ENCODE results near the gene PZP. TPM values are rescaled to one million over a fixed set of nuclear protein-coding genes. Genes with fewer than 3 reads are reported as not detected.

The PZP gene
- total RNA-seq, 1 donor = not detected

DNA sequence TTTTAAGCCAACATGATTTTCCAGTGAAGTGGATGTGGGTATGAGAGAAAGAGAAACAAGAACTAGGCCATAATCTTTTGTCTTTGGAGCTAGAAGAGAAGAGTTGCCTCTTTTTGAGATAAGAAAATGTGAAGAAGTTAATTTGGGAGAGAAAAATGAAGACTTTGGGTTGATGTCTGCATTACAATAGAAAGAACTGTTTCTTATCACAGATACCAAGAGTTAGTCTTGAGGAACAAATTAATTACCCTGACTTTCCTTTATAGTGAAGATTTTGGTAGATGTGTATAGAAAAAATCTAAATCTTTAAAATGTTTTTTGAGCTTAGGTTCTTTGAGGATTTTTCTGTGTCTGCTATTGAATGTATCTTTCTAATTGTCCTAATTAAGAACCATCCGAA, 96.7 kb downstream of the PZP start:
- no peak overlapping the region for H3K4me3 ChIP-seq (ENCODE audit: low read depth, low read length)
- TF ChIP-seq, protein P1, sequence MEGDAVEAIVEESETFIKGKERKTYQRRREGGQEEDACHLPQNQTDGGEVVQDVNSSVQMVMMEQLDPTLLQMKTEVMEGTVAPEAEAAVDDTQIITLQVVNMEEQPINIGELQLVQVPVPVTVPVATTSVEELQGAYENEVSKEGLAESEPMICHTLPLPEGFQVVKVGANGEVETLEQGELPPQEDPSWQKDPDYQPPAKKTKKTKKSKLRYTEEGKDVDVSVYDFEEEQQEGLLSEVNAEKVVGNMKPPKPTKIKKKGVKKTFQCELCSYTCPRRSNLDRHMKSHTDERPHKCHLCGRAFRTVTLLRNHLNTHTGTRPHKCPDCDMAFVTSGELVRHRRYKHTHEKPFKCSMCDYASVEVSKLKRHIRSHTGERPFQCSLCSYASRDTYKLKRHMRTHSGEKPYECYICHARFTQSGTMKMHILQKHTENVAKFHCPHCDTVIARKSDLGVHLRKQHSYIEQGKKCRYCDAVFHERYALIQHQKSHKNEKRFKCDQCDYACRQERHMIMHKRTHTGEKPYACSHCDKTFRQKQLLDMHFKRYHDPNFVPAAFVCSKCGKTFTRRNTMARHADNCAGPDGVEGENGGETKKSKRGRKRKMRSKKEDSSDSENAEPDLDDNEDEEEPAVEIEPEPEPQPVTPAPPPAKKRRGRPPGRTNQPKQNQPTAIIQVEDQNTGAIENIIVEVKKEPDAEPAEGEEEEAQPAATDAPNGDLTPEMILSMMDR (IDR thresholded peaks at IDR 0.05; ENCODE audit: insufficient read depth, low read depth, low read length) = no peak
- DNase-seq (ENCODE audit: low read depth) = no peak

DNA sequence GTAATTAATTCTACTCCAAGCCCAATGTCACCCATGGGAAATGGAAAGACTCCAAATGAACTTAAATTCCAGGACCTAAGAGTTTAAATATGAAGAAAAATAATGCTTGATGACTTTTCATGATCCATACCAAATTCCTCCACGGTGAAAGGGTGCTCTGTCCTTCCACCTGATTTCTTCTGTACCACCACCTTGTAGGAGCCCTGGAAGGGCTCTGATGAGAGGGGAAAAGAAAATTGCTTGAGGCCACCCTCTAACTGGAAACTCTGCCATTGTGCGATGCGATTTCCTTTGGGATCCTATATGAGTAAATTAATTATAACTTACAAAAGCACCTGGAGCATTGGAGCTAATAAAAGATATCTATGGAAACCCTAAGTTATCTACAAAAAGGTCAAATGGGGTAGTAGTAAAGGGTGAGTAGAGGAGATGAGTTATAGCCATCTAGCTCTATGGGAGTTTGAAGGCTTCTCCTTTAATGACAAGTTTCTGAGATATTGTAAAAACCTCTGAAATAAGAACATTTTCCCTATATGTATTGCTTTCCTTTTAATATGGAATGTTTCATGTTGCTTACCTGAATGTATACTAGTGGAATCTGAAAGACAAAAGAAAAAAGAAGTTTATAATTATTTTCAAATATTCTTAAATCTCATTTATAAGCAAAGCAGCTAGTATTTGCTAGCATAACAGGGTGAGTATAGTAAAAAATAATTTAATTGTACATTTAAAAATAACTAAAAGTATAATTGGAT, 98.3 kb downstream of the PZP start:
- DNase-seq (ENCODE audit: low read depth) = no peak
- TF ChIP-seq, protein P1 (IDR thresholded peaks at IDR 0.05; ENCODE audit: insufficient read depth, low read depth, low read length) = no peak
- no peak overlapping the region for H3K4me3 ChIP-seq (ENCODE audit: low read depth, low read length)

- TF ChIP-seq, protein P1 (IDR thresholded peaks at IDR 0.05; ENCODE audit: insufficient read depth, low read depth, low read length) = no peak
- DNase-seq (ENCODE audit: low read depth) = no peak
- no peak overlapping the region for H3K4me3 ChIP-seq (ENCODE audit: low read depth, low read length)
Measured at GRCh38 chr12:9109213-9109522, 99.0 kb downstream of the PZP start.

GRCh38 chr12:9108504-9109212, 99.5 kb downstream of the PZP start:
- no peak for DNase-seq (ENCODE audit: low read depth)
- TF ChIP-seq, protein P1 (IDR thresholded peaks at IDR 0.05; ENCODE audit: insufficient read depth, low read depth, low read length) = no peak
- no peak overlapping the region for H3K4me3 ChIP-seq (ENCODE audit: low read depth, low read length)

DNA sequence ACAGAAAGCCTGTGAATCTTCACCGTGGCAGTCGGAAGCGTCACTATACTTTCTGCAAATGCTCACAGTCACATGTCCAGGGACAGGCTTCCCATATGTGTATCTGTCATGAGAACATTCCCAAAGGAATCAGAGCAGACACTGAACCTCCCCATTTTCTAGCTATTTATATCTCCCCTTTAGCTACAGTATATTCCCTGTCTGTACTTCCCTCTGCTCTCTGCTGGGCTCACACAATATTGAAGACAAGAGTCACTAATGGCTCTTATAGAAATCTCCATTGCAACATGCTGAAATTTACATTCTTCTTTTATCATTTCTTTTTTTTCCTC, 100.7 kb downstream of the PZP start:
- no peak overlapping the region for H3K4me3 ChIP-seq (ENCODE audit: low read depth, low read length)
- TF ChIP-seq, protein P1 (IDR thresholded peaks at IDR 0.05; ENCODE audit: insufficient read depth, low read depth, low read length) = no peak
- DNase-seq (ENCODE audit: low read depth) = no peak

- TF ChIP-seq, protein P1 (IDR thresholded peaks at IDR 0.05; ENCODE audit: insufficient read depth, low read depth, low read length) = no peak
- no peak for DNase-seq (ENCODE audit: low read depth)
Measured at GRCh38 chr12:9106610-9107541, 101.3 kb downstream of the PZP start.

More at GRCh38 chr12:9106610-9107541, 101.3 kb downstream of the PZP start:
- no peak overlapping the region for H3K4me3 ChIP-seq (ENCODE audit: low read depth, low read length)

Measured in fibroblast of villous mesenchyme (primary cell).